GM18951 (cell line): ENCODE measurements around the gene GFRAL.

Source experiments
- POLR2A ChIP-seq: IDR thresholded peaks from 4 replicates; pipeline ENCODE4 v1.6.1; 2011; ENCODE audit warnings: mild to moderate bottlenecking; ENCODE audit not compliant: insufficient read length, insufficient read depth; ENCODE audit errors: extremely low read depth
- in situ Hi-C: fragments of 300-500 bp; cut with MboI; formaldehyde crosslinking; loops from one replicate; pipeline ENCODE4 v1.12.0; 2022; ENCODE audit warnings: low sequenced_read_pairs, mixed read lengths, inconsistent platforms; ENCODE audit not compliant: unreplicated experiment

Gene GFRAL

DNA sequence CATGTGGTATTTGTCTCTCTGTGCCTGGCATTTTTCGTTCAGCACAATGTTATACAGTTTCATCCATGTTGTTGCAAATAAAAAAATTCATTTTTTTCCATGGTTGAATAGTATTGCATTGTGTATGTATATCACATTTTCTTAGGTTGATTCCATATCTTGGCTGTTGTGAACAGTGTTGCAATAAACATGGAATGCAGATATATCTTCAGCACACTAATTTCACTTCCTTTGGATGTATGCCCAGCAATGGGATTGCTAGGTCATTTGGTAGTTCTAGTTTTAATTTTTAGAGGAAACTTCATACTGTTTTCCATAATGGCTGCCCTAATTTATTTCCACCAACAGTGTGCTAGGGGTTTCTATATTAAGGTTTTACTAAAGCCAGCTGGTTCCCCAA is 52.6 kb downstream of the GFRAL start:
- in situ Hi-C loops: no loop called here
- TF ChIP-seq POLR2A: no peak

DNA sequence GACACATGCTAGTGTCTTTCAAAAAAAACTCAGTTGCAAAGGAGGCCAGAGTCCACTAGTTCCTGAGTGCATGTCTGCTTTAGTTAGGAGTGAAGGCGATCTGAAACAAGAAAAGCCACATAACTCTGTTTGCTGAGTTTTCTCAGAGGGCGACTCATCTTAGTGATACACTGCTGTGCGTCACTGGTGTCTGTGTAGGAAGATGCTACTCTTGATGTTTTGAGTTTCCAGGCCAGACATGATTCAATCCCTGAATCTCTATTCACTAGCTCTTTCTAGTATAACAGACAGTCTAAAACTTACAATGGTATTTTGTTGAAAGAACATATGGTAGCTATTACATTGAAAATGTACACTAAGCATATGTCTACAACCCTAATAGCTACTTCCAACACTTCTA is 60.9 kb downstream of the GFRAL start:
- in situ Hi-C loops: no loop called here
- TF ChIP-seq POLR2A: no peak

DNA sequence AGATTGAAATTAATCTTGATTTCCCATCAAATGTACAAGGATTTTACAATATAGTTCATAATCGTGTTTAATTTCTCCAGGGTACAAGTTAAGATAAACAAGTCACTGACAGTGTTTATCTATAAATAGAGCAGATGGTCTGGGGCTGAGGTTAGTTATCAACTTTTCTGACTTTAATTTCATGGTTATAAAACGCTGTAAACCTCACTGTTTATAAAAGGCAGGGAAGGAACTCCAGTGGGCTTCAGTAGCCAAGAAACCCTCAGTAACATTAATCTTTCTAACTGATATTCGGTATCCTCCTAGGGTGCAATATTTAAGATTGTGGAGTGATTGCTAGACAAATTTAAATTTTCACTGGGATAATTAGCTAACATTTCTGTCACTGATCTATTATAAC is 68.6 kb downstream of the GFRAL start:
- in situ Hi-C loops: no loop called here
- no peak for TF ChIP-seq POLR2A

DNA sequence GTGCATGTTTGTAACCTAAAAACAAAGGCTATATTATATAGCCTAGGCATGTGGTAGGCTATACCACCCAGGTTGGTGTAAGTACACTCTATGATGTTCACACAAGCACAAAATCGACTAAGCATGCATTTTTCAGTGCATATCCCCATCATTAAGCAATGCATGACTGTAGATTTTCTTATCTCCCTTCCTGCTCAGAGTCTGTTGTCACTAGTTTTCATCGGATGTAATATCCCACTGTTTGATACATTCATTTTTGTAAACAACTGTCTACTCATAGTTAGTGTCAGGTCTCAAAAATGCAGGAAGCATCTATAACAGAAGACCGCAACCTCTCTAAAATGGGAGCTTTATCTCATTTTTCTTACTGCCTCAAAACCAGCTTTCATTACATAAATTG is 70.7 kb downstream of the GFRAL start:
- TF ChIP-seq POLR2A: no peak
- in situ Hi-C loops: no loop called here

DNA sequence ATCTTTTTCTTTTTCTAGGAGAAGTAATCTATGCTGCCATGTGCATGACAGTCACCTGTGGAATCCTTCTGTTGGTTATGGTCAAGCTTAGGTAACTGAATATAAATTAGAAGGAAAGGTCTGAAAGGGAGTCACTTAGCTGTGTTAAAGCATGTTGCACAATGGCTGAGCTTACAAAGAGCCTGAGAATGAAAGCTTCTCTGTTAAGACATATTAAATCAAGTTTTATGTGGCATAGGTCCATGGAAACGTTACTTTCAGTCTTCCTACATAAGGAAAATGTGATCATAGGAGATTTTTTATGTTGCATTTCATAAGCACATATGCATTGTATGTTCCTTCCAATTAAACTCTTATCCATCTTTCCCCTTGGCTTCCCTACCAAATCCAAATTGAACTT is 72.1 kb downstream of the GFRAL start:
- TF ChIP-seq POLR2A: no peak

DNA sequence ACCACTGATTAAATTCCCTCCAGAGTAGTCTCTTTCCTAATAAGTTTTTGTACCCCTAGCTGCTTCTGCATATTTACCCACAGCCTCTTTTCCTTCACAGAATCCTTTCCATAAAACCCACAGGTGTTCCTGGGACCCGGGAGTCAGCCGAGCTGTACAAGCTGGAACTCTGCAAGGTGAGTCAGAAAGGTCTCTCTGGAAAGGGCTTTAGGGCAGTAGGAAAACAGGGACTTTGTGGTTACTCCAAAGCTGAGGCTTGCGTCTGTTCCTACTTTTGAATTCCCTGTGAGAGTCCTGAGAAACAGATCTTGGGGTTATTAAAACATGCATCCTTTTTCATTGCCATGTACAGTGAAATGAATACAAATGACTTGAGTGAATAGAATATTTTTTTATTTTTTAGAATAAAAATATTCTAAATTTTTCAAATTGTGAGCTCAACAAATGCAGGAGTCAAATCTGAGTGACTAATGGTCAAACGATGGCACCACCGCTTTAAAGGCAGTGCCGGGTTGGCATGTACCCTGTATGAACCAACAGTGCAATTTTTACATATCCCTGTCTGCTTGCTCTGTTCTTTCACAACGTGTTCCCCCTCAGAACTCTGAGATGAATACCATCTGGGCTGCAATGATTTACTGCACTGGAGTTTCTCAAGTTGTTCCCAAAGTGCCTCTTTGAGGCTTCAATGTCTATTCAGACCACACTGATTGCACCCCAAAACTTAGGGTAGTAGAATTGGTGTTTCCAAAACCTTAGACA is 78.4 kb downstream of the GFRAL start:
- no peak for TF ChIP-seq POLR2A
- in situ Hi-C loops: no loop called here

More for the DNA sequence above, 72.1 kb downstream of the GFRAL start:
- in situ Hi-C loops: no loop called here

DNA sequence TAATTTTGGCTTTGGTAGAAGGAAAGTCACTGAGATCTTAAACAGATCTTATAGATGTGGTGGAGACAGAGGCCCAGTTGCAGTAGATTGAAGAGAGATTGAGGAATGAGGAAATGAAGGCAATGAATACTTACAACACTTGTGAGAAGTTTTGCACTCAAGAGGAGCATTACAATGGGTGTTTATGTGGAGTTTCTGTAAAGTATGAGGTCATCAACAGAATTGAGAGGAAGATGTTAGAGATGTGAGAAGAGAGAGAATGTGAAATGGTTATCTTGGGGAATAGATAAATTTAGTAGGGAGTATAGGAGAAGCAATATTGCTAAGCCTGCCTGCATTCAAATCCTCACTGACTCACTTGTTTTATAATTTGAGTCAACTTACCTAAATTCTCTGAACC is 83.4 kb downstream of the GFRAL start:
- no peak for TF ChIP-seq POLR2A
- in situ Hi-C loops: no loop called here

DNA sequence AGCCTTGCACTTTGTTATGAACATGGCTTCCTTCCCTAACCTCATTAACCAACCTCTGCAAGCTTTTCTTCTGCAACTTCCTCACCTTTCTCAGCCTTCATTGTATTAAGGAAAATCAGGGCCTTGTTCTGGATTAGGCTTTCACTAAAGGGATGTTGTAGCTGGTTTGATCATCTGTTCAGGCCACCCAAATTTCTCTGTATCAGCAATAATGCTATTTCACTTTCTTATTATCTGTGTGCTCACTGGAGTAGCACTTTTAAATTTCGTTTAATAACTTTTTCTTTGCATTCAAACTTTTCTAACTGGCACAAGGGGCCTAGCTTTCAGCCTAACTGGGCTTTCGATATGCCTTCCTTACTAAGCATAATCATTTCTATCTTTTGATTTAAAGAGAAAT is 96.7 kb downstream of the GFRAL start:
- in situ Hi-C loops: no loop called here
- TF ChIP-seq POLR2A: no peak

DNA sequence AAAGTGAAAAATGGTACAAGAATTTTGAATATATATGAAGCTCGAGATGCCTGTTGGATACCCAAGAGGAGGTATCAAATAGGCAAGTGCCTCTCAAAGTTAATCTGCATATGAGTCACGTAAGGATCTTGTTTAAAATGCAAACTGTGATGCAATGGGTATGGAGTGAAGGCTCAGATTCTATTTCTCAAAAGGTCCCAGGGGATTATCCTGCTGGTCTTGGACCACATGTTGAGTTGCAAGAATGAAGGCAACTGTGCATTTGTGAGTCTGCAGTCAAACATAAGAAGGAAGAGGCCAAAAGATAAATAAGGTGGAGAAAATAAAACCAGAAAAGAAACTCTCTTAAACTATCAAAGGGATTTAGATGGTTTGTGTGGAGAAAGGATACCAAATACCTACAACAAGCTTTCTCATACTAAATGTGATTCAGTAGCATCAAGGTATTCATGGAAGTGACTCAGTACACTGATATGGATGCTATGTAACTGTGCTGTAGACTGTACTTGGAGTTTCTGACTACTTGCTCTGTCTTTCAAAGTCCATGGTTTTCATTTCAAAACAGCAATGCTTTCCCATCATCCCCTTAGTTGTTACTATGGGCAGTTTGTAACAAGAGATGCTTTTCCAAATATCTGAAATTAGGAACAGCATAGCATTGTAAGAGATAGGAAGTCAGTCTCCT is 106.3 kb downstream of the GFRAL start:
- TF ChIP-seq POLR2A: no peak
- in situ Hi-C loops: no loop called here

DNA sequence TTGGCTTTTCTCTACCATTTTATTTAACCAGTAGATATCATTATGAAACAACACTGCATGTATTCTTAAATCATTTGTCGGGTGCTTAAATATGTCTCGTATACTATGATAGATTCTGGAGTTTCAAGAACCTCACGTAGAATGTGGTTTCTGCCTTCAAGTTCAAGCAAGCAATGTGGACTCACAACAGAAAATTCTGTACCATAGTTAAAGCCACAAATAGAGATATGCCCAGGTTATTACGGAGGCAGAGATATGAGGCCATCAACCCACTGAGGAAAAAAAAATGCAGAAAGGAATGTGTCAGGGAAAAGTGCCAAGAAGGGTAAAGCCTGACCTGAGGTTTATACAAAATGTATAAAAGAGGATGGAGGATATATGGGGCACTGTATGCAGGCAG is 109.9 kb downstream of the GFRAL start:
- no peak for TF ChIP-seq POLR2A

DNA sequence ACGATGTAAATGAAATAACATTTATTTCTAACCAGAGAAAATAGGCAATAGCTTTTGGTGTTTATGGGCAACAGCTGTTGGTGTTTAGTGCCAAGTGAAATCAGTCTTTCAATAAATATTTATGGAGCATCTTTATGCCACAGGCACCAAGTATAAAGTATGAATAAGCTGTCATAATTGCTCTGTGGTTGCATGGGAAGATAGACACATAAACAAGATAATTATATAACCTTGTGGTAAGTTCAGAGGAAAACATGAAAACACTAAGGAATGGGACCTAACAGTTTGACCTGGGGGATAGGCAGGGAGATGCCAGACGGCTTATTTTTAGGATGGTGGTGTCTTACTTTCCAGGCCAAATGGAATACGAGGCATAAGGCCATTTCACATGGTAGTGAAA is 110.9 kb downstream of the GFRAL start:
- in situ Hi-C loops: no loop called here

More for the DNA sequence above, 109.9 kb downstream of the GFRAL start:
- in situ Hi-C loops: no loop called here

DNA sequence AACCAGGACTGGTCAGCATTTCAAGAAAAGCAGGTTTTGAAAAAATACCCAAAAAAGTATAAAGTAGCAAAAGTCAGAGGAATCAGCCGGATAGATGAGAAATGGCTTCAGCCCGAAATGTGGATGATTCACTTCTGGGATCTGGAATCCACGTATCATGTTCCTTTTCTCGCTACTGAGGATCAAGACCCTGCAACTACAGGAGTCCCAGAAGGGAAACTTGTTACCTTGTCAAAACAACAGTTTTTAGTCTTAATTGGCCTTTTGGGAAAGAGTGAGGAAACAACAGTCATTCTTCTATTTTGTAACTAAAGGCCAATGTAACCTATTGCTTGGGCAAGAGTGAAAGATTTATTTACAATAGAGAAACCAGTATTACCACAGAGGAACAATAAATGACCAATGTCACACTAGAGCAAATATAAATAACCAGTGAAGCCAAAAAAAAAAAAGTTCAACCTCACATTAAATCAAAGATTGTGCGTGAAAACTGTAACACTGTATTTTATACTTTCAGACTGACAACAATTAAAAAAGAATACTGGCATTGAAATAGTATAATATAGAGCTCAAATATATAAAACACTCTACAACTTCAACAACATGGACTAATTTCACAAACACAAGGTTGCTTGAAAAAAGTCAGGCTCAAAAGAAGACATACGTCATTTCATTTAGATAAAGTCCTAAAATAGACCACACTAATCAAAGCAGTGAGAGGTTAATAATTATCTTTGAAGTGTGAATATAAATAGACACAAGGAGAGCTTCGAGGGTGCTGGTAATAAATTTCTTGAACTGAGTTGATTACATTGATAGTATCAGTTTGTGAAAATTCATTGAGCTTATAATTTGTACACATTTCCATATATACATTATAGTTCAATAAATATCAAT is 116.2 kb downstream of the GFRAL start:
- in situ Hi-C loops: no loop called here
- no peak for TF ChIP-seq POLR2A

More for the DNA sequence above, 110.9 kb downstream of the GFRAL start:
- no peak for TF ChIP-seq POLR2A

DNA sequence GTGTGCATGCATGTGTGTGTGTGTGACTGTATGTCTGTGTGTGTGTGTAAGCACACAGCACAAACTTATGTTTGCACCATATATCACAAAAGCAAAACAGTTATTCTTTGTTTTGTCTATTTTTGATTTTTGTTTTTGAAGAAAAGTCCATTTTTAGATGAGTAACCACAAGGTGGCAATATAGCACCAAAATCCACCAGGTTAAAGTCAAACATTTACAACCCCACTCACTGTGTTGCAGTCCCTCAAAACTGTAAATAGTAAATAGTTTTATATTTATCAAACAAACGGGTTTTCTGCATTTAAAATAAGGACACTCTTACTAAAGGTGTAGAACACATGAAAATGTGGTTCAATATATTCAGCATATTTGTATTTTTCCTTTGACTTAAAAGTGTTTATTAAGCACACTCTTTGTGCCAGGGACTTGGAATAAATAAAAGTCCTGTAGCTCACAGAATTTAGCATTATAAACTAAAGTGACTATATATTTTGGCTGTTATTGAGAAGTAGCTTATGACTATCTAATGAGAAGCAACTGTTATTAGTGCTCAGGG is 118.5 kb downstream of the GFRAL start:
- in situ Hi-C loops: no loop called here
- TF ChIP-seq POLR2A: no peak
